NCI-H748 treated with DMSO at 0.1 percent for 48 hours (cell line): ENCODE data around the gene ASAP3.

Experiments used
- DNase-seq: peaks from one replicate; lab custom pipeline; 2025; lab: John Stamatoyannopoulos, UW

Gene ASAP3

DNA sequence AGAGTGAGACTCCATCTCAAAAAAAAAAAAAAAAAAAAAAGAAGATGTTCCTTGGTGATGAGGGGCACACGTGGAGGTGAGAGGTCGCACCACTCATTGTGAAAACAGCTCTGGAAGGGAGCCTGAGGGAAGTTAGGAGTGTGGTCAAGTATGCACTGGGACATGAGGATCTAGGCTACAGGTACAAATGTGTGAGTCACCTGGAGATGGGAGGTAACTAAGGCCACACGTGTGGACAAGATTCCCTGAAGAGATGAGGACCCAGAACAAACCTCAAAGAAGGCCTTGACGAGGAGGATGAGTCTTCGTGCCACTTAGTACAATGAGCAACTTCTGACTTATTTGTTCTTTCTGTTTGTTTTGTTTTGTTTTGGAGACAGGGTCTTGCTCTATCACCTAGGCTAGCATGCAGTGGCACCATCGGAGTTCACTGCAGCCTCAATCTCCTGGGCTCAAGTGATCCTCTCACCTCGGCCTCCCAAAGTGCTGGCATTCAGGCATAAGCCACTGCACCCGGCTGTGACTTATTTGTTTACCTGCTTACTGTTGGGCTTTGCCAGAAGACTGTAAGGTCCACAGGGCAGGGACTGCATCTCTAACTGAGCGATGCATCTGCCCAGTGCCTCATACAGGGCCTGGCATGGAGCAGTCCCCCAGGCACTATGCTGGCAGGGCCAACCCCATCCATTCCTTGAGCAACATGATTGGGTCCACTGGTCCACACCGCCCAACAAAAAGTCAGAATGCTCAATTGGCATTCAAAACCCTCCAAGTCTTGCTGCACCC lies 6.4 kb downstream of the ASAP3 start:
- no peak for DNase-seq

DNA sequence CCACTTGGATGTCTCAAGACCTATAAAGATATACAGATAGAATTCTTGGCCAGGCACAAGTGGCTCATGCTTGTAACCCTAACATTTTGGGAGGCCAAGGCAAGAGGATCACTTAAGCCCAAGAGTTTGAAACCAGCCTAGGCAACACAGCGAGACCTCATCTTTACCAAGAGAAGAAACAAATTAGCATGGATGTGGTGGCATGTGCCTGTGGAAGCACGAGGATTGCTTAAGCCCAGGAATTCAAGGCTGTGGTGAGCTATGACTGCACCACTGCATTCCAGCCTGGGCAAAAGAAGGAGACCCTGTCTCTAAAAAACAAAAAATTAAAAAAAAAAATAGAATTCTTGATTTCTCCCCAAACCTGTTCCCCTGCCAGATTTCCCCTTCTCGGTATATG lies 8.3 kb downstream of the ASAP3 start:
- DNase-seq: no peak

DNA sequence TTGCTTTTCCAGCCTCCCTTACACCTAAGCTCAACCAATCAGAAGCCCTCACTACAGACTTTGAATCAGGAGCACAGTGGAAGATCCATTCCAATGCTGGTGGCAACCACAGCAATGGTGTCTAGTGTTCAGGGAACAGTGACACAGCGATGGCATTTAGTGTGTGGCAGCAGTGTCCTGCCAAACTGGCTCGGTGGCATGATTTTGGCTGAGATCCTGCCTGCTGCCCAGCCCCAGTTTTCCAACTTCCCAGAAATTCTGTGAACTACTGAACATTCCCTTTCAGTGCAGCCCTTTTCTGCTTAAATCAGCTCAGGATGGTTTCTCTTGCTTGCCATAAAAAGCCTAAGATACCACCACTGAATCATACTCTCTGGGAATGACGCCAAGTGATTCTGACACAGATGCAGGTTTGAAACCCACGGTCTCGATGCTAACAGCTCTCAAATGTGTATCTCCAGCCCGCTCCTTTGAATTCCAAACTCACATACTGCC lies 8.8 kb downstream of the ASAP3 start:
- no peak for DNase-seq

DNA sequence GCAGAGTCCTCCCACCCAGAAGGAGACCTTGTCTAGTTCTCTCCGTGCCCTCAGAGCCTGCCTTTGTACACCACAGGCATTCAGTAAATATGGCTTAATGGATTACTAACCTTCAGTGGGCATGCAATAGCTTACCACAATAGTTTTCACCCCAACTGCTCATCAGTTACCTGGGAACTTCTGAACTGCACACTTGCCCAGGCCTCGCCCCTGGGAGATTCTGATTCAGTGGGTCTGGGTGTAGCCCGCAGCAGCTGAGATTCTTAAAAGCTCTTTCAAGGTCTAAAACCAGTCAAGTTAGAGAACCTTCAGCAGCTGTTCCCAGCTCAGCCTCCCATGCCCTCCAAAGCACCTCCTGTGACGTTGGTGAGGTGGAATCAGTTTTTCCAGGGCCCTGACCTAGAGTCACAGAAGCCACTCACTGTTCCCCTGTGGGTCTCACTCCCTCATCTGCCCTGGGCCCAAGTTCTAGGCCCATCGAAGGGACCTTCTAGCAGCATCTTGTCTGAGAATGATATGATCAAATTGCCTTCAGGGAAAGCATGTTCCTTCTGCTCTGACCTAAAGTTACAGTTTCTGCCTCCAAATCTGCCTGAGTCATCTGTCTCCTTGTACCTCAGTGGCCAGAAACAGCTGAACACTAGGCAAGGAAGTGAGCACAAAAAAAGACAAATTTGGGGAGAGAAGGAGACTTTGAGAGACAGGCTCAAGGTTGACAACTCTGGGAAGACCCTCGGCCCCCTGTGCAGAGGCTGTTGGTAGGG lies 10.8 kb downstream of the ASAP3 start:
- no peak for DNase-seq

DNA sequence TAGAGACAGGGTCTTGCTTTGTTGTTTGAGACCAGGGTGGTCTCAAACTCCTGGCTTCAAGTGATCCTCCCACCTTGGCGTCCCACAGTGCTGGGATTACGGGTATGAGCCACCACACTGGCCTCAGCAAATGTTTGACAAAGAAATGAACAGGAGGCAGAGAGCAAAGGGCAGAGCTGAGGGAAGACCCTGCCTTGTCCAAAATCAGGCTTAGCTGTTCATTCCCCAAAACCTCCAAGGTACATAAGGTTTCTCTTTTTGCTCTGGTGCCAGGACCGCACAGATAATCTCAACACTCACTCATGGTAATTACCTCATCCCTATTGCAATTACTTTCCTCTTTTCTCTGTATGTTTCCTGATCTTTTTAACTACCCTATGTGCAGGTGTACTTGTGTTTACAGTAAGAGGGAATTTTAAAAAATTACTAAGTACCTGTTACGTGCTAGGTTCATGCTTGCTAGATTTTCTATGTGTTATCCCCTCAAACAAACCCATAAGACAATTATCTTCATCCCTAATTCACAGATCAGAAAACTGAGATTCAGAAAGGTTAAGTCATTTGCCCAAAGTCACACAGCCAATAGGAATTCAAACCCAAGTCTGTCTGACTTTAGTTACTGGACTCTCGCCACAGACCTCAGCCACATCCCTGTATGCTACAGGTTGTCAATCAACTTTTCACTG lies 11.5 kb downstream of the ASAP3 start:
- no peak for DNase-seq

DNA sequence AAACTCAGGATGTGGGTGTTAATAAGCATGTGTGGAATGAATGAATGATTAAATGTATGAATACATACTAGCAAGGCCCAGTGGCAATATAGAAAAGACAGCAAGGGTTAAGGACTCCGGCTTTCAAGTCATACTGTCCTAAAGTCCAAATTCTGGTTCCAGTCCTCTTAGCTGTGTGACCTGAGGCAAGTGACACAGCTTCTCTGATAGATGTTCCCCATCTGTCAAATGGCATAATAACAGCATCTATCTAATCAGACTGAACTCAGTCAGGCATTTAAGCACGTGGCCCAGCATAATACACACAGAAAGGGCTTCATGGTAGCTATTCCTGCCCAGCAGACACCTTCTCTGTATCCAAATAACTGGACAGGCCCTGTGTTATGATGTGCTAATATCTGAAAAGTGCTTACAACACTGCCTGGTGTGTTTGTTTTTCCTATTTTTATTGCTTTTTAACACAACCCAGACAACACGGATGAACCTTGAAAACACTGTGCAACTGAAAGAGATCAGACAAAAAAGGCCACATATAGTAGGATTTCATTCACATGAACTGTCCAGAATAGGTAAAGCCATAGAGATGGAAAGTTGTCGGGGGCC lies 12.4 kb downstream of the ASAP3 start:
- no peak for DNase-seq

DNA sequence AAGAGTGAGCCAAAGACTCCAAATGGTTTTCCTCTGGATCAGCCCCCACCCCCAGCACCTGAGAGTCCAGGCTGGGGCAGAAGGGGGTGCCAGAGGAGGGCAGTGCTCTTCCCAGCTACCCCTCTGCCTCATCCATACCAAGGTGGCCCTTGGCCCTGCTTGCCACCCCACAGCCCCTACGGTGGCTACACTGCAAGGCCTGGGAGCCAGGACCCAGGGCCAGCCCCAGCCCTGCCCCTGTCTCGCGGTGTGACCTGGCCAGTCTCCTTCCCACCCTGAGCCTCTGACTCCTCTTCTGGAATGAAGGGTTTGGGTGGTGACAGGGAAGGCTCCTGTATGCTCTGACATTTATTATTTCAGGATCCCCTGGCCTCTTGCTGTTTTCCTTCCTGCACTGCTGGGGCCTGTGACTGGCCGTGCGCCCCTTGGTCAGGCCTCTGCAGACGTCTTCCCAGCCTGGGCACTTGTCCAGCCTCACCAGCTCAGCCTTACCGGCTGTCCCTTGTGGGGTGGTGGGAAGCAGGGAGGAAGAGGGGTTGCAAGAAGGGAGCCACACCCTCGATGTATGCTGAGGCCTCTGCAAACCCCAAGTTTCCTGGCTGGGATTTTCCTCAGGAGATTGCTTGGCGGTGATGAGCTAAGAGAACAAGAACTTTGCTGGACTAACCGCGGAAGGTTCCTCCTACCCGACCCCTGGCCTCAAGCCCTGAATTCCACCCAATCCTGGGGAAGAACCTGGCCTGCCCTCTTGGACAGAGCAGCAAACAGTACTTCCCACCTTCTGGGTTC lies 13.5 kb downstream of the ASAP3 start:
- DNase-seq: no peak

DNA sequence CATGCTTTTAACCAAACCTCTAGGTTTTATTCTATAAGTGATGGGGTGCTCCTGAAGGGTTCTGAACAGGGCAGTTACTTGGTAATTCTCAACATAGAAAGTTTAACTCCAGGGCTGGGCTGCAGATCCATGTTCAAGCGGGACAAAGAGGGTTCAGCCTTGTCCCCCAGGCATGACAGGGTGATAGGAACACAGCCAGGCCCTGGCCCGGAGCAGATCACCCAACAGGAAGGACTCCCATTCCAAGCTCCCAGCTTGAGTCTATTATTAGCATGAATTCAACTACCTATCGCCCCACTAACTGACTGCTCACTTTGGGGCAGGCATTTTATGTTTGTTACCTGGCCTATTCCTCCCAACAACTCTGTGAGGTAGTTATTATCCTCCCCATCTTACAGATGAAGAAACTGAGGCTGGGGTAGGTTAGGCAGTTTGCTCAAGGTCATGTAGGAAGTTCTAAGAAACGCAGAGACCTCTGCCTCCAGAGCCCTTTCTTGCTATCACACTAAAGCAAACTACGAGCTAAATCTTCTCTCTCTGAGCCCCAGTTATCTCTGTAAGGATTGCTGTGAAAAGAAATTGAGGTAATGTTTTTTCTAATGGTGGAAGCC lies 14.5 kb downstream of the ASAP3 start:
- DNase-seq: no peak

DNA sequence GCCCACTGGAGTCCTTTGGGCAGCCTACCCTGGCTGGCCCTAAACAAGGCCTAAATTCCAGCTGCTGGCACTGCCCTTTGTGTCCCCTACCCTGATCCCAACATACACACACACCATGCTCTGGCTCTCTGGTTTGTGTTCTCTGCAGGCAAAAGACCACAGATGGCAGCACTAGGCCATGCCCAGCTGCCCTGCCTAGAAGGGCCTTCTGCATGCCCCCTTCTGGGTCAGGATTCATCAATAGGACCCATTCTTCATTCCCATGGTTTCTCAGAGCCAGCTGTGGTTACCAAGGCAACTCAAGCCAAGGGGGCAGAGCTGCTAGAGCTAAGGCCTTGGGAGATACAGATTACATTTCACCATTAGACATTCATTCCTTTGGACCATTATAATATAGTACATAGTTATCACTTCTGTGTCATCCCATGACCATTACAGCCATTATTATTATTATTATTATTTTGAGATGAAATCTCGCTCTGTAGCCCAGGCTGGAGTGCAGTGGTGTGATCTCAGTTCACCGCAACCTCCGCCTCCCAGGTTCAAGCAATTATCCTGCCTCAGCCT lies 17.5 kb downstream of the ASAP3 start:
- DNase-seq: no peak

DNA sequence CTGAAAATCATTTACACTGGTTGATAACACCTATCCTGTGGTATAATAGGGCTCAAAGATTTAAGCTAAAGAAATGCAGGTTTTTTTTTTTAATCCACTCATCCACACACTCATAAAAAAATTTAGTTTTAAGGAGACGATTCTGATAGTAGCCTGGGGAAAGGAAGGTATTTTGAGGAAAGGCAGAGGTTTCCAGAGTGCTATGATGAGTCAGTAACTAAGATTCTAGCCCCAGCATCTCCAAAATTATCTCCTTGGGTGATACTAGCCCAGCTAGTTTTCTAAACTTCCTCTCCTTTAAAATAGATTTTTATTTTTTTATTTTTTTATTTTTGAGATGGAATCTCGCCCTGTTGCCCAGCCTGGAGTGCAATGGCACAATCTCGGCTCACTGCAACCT lies 20.7 kb downstream of the ASAP3 start:
- DNase-seq: no peak

DNA sequence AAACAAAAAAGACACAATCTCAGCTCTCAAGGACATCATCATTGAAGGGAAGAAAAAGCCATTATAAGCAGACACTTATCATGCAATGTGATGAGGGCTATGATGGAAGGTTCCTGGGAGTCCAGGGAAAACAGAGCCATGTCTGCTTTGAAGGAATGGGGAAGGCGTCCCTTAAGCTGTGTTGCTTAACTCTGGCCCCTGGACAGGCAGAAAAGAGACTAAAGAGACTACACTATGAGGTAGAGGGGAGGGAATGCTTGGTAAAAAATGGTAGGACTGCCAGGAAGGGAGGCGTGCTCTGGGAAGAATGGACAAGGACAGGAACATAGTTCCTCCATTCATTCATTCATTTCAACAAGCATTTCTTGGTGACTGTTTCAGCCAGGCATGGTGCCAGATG lies 21.2 kb downstream of the ASAP3 start:
- DNase-seq: no peak

DNA sequence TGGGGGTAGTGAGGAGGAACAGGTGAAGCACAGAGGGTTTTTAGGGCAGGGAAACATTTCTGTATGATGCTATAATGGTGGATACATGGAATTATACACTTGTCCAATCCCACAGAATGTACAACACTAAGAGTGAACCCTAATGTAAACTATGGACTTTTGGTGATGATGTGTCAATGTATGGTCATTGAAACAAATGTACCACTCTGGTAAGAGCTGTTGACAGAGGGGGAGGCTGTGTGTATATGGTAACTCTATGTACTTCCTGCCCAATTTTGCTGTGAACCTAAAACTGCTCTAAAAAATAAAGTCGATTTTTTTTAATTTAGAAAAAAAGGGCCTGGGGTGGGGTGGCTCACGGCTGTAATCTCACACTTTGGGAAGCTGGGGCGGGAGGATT lies 22.9 kb downstream of the ASAP3 start:
- no peak for DNase-seq

DNA sequence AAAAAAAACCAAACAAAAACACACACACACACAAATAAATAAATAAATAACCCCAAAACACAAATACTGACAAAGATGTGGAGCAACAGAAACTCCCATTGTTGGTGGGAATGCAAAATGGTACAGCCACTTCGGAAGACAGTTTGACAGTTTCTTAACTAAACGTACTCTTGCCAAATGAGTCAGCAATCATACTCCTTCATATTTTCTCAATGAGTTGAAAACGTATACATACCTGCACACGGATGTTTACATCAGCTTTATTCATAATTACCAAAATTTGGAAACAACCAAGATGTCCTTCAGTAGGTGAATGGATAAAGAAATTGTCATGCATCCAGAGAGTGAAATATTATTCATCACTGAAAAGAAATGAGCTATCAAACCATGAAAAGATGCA lies 23.5 kb downstream of the ASAP3 start:
- DNase-seq: no peak

DNA sequence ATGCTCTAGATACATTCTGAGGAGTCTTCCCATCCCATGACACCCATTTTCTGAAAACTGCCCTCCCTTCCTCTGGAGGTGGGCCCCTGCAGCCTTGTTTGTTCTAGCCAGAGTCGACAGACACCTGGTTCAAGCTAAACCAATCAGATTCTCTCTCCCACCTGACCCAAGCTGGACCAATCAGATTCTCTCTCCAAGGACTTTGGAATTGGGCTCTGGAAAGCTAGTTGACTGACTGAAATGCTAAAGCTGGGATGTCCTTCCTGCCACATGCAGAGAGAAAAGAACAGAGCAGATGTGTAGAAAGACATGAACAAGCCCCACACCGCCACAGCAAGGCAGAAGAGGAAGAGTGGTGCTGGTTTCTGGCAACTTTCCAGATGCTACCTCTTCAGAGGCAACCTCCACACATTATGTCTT lies 24.6 kb downstream of the ASAP3 start:
- DNase-seq: no peak

DNA sequence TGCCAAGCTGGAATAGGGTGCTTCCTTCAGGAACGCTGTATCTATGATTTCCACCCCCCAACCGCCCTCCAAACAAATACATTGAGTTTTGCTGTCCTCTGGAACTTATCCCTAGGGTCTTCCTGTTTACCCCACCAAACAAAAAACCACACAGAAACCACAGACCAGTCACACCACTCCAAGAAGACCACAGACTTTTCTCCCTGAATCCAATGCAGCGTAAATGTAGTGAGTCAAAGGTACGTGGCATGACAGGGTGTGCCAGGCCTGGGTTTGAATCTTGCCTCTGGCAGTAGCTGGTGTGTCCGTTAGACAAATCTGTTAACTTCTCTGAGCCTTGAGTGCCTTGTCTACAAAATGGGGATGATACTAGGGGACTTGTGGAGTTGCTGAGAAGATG lies 27.8 kb downstream of the ASAP3 start:
- DNase-seq: no peak

DNA sequence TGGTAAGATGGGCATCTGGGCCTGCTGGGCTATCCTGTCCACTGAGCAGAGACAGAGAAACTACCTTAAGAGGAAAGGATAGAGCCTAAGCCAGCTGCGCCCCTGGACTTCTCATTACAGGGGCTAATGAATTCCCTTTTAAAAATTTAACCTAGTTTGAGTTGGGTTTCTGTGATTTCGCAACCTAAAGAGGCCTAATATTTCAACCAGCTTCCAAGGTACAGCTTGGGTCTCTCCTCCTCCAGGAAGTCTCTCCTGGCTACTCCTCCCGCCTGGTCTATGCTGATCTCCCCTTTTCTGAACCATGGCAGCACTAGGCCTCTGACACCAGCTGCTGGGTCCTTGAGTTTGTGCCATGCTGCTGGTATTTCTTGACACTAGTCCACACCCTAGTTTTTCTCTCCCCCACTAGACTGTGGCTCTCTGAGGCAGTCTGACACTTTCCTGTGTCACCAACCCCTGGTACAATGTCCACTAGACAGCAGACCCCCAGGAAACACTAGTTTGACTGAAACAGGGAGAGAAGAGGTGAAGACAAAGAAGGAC lies 30.5 kb downstream of the ASAP3 start:
- no peak for DNase-seq

DNA sequence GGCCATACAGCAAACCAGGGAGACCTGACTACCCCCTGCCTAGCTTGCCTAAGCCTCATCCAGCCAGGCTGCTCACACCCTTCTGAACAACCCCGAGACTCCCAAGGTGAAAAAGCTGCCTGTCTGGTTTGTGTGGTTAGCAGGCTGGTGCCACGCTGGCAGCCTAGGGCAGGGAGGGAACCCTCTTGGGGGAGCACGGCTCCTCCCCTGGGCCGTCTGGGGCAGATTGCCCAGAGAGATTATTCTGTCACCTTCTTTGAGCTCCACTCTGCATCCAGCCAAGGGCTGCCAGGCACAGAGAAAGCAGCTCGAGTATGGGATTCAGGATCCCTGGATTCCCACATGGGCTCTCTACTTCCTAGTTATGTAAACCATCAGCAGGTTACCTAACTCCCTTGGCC lies 32.0 kb downstream of the ASAP3 start:
- DNase-seq: no peak

DNA sequence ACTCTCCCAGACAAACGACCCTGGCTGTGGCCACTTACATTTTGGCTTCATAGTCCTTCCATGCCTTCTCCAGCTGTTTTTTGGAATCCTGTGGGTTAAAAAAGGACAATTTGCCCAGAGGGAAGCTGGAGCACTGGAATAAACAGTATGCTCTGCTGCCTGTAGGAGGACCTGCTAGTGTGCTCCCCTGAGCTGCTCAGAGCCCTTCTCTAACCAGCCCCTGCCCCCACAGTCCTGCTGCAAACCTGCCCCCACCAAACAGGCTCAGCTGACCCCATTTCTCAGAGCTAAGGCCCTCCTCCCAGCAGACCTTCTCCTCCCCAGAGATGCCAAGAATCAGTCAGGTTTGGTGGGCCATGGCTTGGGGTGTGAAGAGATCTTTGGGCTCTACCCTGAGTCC lies 32.5 kb downstream of the ASAP3 start:
- no peak for DNase-seq

DNA sequence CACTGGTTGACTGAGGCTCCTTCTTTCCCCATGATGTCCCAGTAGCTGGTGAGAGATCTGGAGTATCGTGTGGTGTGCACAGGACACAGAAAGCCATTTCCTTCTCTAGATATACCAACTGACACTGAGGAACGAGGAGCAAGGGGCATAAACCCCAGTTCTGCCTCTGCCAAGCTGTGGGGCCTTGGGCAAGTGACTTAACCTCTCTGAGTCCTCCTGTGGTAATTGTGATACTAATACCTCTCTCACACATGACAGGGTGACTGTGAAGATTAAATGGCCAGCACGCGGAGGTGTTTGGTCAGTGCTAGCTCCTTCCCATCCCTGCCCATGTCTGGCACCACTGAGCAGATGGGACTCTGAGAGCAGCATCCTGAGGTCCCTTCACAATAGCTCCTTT lies 33.1 kb downstream of the ASAP3 start:
- DNase-seq: no peak

DNA sequence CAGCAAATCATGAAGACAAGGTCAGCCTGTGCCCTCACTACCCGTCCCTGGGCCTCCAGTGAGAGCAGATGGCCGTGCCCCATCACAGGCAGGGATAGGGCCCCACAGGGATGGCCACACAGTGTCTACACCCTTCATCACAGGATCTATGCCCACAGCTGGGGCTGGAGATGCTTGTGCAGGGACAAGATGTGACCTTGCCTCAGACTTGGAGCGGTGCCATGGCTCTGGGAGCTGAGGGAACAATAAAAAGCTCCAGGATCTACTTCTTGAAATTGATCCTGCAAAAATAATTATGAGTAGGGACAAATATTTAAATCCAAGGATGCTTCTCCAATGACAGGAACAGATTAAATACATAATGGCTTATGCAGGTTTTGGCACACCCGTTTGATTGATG lies 34.0 kb downstream of the ASAP3 start:
- no peak for DNase-seq

DNA sequence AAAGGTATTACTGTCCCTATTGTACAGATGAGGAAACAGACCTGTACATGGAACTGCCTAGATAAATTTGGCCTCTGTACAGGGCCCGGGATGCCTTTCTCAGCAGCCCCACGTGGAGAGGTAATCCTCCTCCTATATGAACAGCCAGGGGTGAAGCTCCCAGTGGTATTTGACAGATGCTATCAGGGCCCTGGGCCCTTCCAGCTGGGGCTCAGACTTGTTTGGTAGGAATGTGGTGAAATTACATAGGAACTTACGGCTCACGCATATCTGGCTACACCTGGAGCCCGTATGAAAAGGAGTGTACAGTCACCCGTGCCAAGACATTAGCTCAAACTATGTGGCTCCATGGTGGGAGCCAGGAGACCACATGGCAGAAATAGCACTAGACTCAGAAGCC lies 34.7 kb downstream of the ASAP3 start:
- DNase-seq: no peak
